PC-9 (cell line): ENCODE measurements around the gene LY6G5B.

Experiments
- CTCF ChIP-seq: fragments of 200-600 bp; sonication (generic); conservative IDR thresholded peaks from 2 replicates; pipeline ENCODE4 v1.6.1; 2017; ENCODE audit warnings: mixed run types, antibody characterized with exemption, mild to moderate bottlenecking, moderate library complexity
- EZH2 ChIP-seq: fragments of 200-600 bp; sonication (generic); IDR thresholded peaks from 2 replicates; pipeline ENCODE4 v1.8.0; 2017; ENCODE audit warnings: antibody characterized with exemption, low read depth

GRCh38 chr6:31691078-31691463 lies 21.3 kb downstream of the LY6G5B start:
- no peak for TF ChIP-seq CTCF
- TF ChIP-seq EZH2: no peak
